GM13976 (cell line): ENCODE data around the gene SNAI3.

Source experiments
- DNase-seq: peaks from one replicate; pipeline ENCODE4 v3.0.0; 2012; ENCODE audit warnings: low spot score
- in situ Hi-C: fragments of 300-500 bp; cut with MboI; formaldehyde crosslinking; loops from one replicate; pipeline ENCODE4 v1.12.0; 2022; ENCODE audit warnings: low sequenced_read_pairs, mixed read lengths, inconsistent platforms; ENCODE audit not compliant: unreplicated experiment
- TF ChIP-seq, protein P1 (sequence below): IDR thresholded peaks from 2 replicates; pipeline ENCODE4 v1.5.1; 2012; ENCODE audit warnings: borderline replicate concordance, mild to moderate bottlenecking; ENCODE audit not compliant: insufficient read depth; ENCODE audit errors: extremely low read depth, missing control alignments, control extremely low read depth

Gene SNAI3

DNA sequence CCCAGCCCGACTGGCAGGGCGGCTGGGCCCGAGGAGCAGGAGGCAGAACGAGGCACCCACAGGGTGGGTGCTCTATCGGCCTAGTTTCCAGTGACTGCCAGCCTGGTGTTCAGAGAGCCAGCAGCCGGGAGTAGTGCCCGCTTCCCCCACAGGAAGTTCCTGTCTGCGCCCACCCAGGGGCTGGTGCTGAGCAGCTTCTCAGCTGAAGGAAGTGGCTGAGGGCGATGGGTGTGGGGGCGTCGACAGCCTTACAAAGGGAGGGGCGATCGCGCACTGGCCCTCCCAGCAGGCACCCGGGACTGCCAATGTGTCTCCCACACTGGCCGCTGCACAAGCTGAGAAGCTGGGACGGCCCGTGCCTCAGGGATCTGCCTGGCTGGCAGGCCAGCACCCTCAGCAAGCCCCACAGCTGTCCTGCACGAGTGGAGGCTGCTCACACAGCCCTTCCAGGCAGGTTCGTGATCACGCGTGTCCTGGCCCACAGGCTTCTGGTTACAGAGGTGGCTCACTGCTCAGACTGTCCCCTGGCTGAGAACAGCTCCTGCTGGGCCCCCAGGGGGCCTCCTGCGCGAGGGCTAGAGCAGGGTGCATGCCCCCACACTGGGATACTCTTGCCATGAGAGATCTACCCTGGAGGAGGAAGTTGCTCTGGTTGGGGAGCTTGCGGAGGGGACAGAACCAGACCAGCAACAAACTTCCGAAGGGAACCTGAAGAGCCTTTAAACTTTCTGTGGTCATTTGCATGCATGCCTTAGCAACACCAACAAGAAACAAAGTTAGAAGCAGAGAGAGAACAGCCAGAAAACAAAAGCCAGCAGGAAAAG lies 17.4 kb upstream of the SNAI3 start:
- DNase-seq = no peak
- TF ChIP-seq, protein P1, sequence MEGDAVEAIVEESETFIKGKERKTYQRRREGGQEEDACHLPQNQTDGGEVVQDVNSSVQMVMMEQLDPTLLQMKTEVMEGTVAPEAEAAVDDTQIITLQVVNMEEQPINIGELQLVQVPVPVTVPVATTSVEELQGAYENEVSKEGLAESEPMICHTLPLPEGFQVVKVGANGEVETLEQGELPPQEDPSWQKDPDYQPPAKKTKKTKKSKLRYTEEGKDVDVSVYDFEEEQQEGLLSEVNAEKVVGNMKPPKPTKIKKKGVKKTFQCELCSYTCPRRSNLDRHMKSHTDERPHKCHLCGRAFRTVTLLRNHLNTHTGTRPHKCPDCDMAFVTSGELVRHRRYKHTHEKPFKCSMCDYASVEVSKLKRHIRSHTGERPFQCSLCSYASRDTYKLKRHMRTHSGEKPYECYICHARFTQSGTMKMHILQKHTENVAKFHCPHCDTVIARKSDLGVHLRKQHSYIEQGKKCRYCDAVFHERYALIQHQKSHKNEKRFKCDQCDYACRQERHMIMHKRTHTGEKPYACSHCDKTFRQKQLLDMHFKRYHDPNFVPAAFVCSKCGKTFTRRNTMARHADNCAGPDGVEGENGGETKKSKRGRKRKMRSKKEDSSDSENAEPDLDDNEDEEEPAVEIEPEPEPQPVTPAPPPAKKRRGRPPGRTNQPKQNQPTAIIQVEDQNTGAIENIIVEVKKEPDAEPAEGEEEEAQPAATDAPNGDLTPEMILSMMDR = no peak
- in situ Hi-C loops = no loop called here

GRCh38 chr16:88702371-88703210 lies 16.3 kb upstream of the SNAI3 start:
- TF ChIP-seq, protein P1 = no peak
- in situ Hi-C loops = no loop called here
- DNase-seq = no peak

DNA sequence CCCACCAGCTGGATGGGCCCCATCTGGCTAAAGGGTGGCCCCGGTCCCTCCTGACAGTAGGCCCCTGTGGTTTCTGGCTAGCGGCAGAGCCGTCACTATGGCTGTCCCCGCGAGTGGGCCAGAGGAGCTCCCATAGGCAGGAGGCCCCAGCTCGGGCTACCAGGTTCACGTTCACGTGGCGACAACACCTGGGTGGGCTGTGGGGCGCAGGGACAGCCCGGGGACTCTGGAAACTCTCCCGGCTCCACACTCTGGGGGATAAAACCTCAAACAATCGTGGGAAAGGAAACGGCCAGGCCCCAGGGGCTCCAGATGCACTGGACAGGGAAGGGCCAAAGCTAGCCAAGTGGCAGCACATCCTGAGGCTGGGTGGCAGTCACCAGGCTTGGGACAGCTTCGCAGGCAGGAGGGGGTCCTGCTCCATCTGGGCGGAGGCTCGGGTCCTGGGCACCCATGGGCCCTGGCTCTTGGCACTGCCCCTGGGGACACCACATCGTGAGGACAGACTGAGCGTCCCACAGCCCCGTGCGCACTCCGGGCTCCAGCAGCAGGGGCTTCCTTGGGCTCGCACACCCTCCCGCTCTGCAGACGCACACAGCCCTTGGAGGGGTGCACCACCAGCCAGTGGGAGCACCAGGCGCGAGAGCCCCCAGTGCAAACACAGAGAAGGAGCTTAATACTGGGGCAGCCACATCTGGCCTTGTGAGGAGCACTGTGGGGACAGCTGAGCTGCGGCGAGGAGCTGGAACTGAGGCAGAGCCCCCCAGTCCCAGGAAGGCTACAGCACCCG lies 15.5 kb upstream of the SNAI3 start:
- DNase-seq = no peak
- TF ChIP-seq, protein P1 = no peak
- in situ Hi-C loops = no loop called here

GRCh38 chr16:88700636-88701482 lies 14.6 kb upstream of the SNAI3 start:
- in situ Hi-C loops = no loop called here
- TF ChIP-seq, protein P1 = no peak
- DNase-seq = peak; percentile 94

- TF ChIP-seq, protein P1 = no peak
- DNase-seq = no peak
- in situ Hi-C loops = no loop called here
Observed at GRCh38 chr16:88700322-88700635, 14.0 kb upstream of the SNAI3 start.

DNA sequence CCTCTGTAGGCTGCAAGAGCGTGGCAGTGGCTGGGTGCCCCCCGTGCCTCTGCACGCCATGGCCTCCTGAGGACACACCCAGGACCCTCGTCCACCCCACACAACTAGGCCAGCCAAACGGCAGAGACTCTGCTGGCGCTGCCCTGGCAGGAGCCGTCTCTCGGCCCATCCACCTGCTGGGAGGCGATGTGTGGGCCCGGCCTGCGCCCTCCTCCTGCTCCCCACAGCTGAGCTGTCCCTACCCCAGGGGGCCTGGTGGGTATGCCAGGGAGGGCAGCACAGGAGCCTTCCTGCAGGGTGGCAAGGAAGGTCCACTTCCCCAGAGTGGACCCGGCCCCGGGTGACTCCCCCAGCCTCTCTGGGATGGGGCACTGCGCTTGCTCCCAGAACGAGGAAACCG lies 12.9 kb upstream of the SNAI3 start:
- in situ Hi-C loops = no loop called here
- no peak for DNase-seq

More for the DNA sequence above, 12.9 kb upstream of the SNAI3 start:
- TF ChIP-seq, protein P1 = no peak
